MM.1S (cell line): ENCODE data around the gene PTP4A1.

Experiments
- DNase-seq: peaks from one replicate; pipeline ENCODE4 v3.0.0-alpha.2; 2015
- H2AFZ ChIP-seq: fragments of 300-600 bp; sonication (generic); 2 replicates; pipeline ENCODE4 v1.6.0; 2016; ENCODE audit warnings: antibody characterized with exemption, low read length
- H3F3A ChIP-seq: fragments of 300-600 bp; sonication (generic); 2 replicates; pipeline ENCODE4 v1.6.1; 2016; ENCODE audit warnings: mild to moderate bottlenecking, antibody characterized with exemption, low read length, moderate library complexity, mixed read lengths; ENCODE audit not compliant: insufficient read depth
- H3K27ac ChIP-seq: fragments of 300-600 bp; sonication (generic); 2 replicates; pipeline ENCODE4 v1.5.1; 2016; ENCODE audit warnings: mild to moderate bottlenecking, low read length
- H3K27me3 ChIP-seq: fragments of 300-600 bp; sonication (generic); replicated peaks from 2 replicates; pipeline ENCODE4 v1.6.0; 2016; ENCODE audit warnings: low read length; ENCODE audit not compliant: insufficient read depth
- H3K36me3 ChIP-seq: fragments of 300-600 bp; sonication (generic); replicated peaks from 2 replicates; pipeline ENCODE4 v1.6.1; 2016; ENCODE audit warnings: mild to moderate bottlenecking, low read length, mixed read lengths; ENCODE audit not compliant: insufficient read depth
- H3K4me1 ChIP-seq: fragments of 300-600 bp; sonication (generic); 2 replicates; pipeline ENCODE4 v1.6.1; 2016; ENCODE audit warnings: low read length, mixed read lengths
- H3K4me2 ChIP-seq: fragments of 300-600 bp; sonication (generic); 2 replicates; pipeline ENCODE4 v1.6.0; 2016; ENCODE audit warnings: low read depth, low read length
- H3K4me3 ChIP-seq: fragments of 300-600 bp; sonication (generic); 2 replicates; pipeline ENCODE4 v1.5.1; 2016; ENCODE audit warnings: low read length, mixed read lengths
- H3K79me2 ChIP-seq: fragments of 300-600 bp; sonication (generic); 2 replicates; pipeline ENCODE4 v1.6.1; 2016; ENCODE audit warnings: mixed run types, low read length, mixed read lengths
- H3K9ac ChIP-seq: fragments of 300-600 bp; sonication (generic); 2 replicates; pipeline ENCODE4 v1.6.1; 2016; ENCODE audit warnings: low read length, mixed read lengths
- H3K9me2 ChIP-seq: fragments of 300-600 bp; sonication (generic); replicated peaks from 2 replicates; pipeline ENCODE4 v1.6.1; 2016; ENCODE audit warnings: mild to moderate bottlenecking, low read length, mixed read lengths; ENCODE audit not compliant: insufficient read depth
- H3K9me3 ChIP-seq: fragments of 300-600 bp; sonication (generic); replicated peaks from 2 replicates; pipeline ENCODE4 v1.6.1; 2016; ENCODE audit warnings: mild to moderate bottlenecking, low read length, mixed read lengths; ENCODE audit not compliant: insufficient read depth
- H4K20me1 ChIP-seq: fragments of 300-600 bp; sonication (generic); 2 replicates; pipeline ENCODE4 v1.6.1; 2016; ENCODE audit warnings: mild to moderate bottlenecking, low read length, moderate library complexity, mixed read lengths; ENCODE audit not compliant: insufficient read depth
- CTCF ChIP-seq: fragments of 300-600 bp; sonication (generic); IDR thresholded peaks from 2 replicates; pipeline ENCODE4 v1.5.1; 2016; ENCODE audit warnings: antibody characterized with exemption, low read length, mixed read lengths
- EZH2 ChIP-seq: fragments of 300-600 bp; sonication (generic); optimal IDR thresholded peaks from 2 replicates; pipeline ENCODE3; 2017; ENCODE audit warnings: low read depth, mild to moderate bottlenecking, antibody characterized with exemption, low read length, mixed read lengths
- EZH2phosphoT487 ChIP-seq: fragments of 300-600 bp; sonication (generic); IDR thresholded peaks from 2 replicates; pipeline ENCODE4 v1.6.1; 2018; ENCODE audit warnings: antibody characterized with exemption, low read length

The PTP4A1 gene

GRCh38 chr6:63576985-63577712 lies 4.9 kb downstream of the PTP4A1 start:
- Histone ChIP-seq H3K36me3 (peaks cover 13% of the 10 kb centered on the region; the same call in 1 of the 2 replicates), H2AFZ (no peak overlapping the region), H4K20me1 (peaks cover 9% of the 10 kb centered on the region), H3K27ac (no peak overlapping the region), H3K4me1 (0 out of 2 replicates have a peak, but pooled peaks cover 3% of the 10 kb centered on the region), H3K9ac (no peak overlapping the region), H3K9me3 (no peaks in the 10 kb centered on the region), H3K4me3 (no peak overlapping the region), H3K4me2 (no peak overlapping the region), H3F3A (peaks cover 17% of the 10 kb centered on the region), H3K79me2 (peaks cover 50% of the 10 kb centered on the region), H3K27me3 (no peaks in the 10 kb centered on the region), H3K9me2 (no peaks in the 10 kb centered on the region)
- DNase-seq: no peak
- no peak for TF ChIP-seq EZH2phosphoT487
- TF ChIP-seq CTCF: no peak

GRCh38 chr6:63578757-63579156 lies 6.5 kb downstream of the PTP4A1 start:
- Histone ChIP-seq H4K20me1 (peaks cover 9% of the 10 kb centered on the region), H3K79me2 (peaks cover 37% of the 10 kb centered on the region), H3K4me3 (no peak overlapping the region), H3K27ac (no peak overlapping the region), H3K27me3 (no peaks in the 10 kb centered on the region), H2AFZ (no peak overlapping the region), H3K4me1 (0 out of 2 replicates have a peak, but pooled peaks cover 3% of the 10 kb centered on the region), H3K4me2 (no peak overlapping the region), H3K9me2 (no peaks in the 10 kb centered on the region), H3F3A (peaks cover 5% of the 10 kb centered on the region), H3K36me3 (peaks cover 13% of the 10 kb centered on the region; the same call in 1 of the 2 replicates), H3K9ac (no peak overlapping the region), H3K9me3 (no peaks in the 10 kb centered on the region)
- TF ChIP-seq EZH2 (no peak), EZH2phosphoT487 (no peak)
- DNase-seq: no peak

GRCh38 chr6:63579937-63580703 lies 7.8 kb downstream of the PTP4A1 start:
- H3K36me3 ChIP-seq: peaks cover 13% of the 10 kb centered on the region; the same call in 1 of the 2 replicates
- TF ChIP-seq EZH2 (no peak), CTCF (no peak), EZH2phosphoT487 (no peak)
- H3K4me3 ChIP-seq: no peak overlapping the region
- DNase-seq: no peak
- H3K27me3 ChIP-seq: no peaks in the 10 kb centered on the region
- no peaks in the 10 kb centered on the region; the same call in 1 of the 2 replicates for H3F3A ChIP-seq
- H3K9me2 ChIP-seq: no peaks in the 10 kb centered on the region
- no peak overlapping the region for H3K27ac ChIP-seq
- no peak overlapping the region for H2AFZ ChIP-seq
- 0 out of 2 replicates have a peak, but pooled peaks cover 2% of the 10 kb centered on the region for H3K4me1 ChIP-seq
- no peaks in the 10 kb centered on the region for H3K9me3 ChIP-seq
- H4K20me1 ChIP-seq: peaks cover 6% of the 10 kb centered on the region
- H3K79me2 ChIP-seq: peaks cover 23% of the 10 kb centered on the region
- no peak overlapping the region for H3K9ac ChIP-seq
- no peak overlapping the region for H3K4me2 ChIP-seq

GRCh38 chr6:63580704-63580961 lies 8.4 kb downstream of the PTP4A1 start:
- H3K4me2 ChIP-seq: no peak overlapping the region
- H3K27me3 ChIP-seq: no peaks in the 10 kb centered on the region
- no peaks in the 10 kb centered on the region for H3F3A ChIP-seq
- no peaks in the 10 kb centered on the region for H3K4me1 ChIP-seq
- no peak overlapping the region for H3K9ac ChIP-seq
- no peaks in the 10 kb centered on the region for H3K9me3 ChIP-seq
- no peak for DNase-seq
- no peak overlapping the region for H2AFZ ChIP-seq
- peaks cover 13% of the 10 kb centered on the region; the same call in 1 of the 2 replicates for H3K36me3 ChIP-seq
- TF ChIP-seq EZH2phosphoT487 (no peak), CTCF (no peak), EZH2 (no peak)
- peaks cover 18% of the 10 kb centered on the region for H3K79me2 ChIP-seq
- H3K27ac ChIP-seq: no peak overlapping the region
- peaks cover under 1% of the 10 kb centered on the region; the same call in 1 of the 2 replicates for H4K20me1 ChIP-seq
- H3K9me2 ChIP-seq: no peaks in the 10 kb centered on the region
- H3K4me3 ChIP-seq: no peak overlapping the region
